Epithelial cell of esophagus (primary cell): Measurements from ENCODE around the gene FAM83C.
A peak's percentile ranks its signal among the peaks of the same experiment; 100 is the strongest.
"Not testable (repeated sequence)": the region's sequence is repeated elsewhere in the genome, so short reads cannot be mapped to it uniquely, and the experiment has no call there.

Experiments used
- DNase-seq: peaks from one replicate; pipeline ENCODE4 v3.0.0; 2010; ENCODE audit warnings: low read depth
- H3K4me3 ChIP-seq: 2 replicates; pipeline ENCODE4 v1.5.1; 2011; ENCODE audit warnings: mild to moderate bottlenecking, low read length, control low read depth
- CTCF ChIP-seq: IDR thresholded peaks from 2 replicates; pipeline ENCODE4 v1.5.1; 2011; ENCODE audit warnings: low read depth, mild to moderate bottlenecking, low read length, control low read depth, inconsistent platforms; ENCODE audit not compliant: insufficient read depth; ENCODE audit errors: missing control alignments

Gene FAM83C

GRCh38 chr20:35318502-35319157 lies 26.4 kb upstream of the FAM83C start:
- no peak overlapping the region for H3K4me3 ChIP-seq
- no peak for TF ChIP-seq CTCF
- DNase-seq, result peak; percentile 97

DNA sequence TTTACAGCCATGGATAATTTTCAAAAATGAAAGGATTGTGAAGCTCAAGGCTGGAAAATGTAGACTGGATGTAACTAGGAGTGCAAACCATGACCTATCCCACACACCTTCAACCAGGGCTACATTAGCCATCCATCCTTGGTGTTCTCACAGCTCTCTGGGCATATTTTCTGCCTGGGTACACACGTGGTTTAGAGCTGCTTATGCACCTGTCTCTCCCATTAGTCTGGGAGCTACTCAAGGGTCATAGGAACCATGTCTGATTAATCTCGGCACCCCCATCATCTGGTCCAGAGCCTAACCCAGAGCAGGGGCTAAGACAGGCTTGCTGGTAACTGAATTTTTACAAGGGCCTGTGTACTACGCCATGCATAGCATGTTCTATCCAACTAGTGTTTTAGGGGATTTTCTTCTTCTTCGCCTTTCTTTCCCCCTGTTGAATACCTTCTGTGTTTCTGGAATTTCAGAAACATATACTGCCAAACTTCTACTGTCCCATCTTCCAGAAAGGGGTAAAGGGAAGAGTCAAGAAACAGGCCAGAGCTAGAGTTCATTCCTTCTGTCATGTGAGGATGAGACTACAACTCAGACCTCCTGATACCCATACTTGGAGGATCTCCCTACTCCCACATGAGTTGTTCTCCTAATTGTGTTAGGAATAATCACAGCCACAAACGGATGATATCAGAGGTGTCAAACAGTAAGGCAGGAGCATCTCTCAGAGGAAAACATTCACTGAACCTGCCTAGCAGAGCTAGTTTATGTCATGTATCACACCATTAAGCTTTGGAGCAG lies 25.4 kb upstream of the FAM83C start:
- DNase-seq, result no peak
- TF ChIP-seq CTCF, result no peak
- H3K4me3 ChIP-seq, result no peak overlapping the region

DNA sequence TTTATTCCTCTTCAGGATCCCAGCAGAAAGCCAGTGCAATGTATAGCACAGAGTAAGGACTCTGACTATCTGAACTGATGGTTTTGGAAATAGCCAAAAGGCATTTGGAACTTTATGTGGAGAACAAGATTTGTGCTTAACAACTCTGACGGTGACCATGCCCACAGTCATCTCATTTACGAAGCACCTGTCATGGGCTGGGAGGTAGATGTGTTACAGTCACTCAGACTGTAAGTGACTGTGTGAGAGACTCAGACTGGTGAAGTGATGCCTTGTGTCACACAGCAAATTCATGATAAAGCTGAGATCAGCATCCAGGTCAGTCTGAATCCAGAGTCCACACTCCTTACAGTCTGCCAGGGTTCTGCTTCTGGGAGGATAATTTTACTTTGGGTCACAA lies 23.9 kb upstream of the FAM83C start:
- TF ChIP-seq CTCF, result no peak
- DNase-seq, result no peak
- no peak overlapping the region for H3K4me3 ChIP-seq

DNA sequence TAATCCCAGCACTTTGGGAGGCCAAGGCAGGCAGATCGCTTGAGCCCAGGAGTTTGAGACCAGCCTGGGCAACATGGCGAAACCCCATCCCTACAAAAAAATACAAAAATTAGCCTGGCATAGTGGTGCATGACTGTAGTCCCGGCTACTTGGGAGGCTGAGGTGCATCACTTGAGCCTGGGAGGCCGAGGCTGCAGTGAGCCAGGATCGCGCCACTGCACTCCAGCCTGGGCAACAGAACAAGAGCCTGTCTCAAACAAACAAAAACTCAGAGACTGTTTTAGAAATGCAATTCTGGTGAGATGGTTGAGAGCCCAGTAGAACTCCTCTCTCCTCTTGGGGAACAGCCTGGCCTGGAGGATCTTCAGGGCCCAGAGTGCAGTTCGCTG lies 23.4 kb upstream of the FAM83C start:
- H3K4me3 ChIP-seq, result not testable (repeated sequence)

DNA sequence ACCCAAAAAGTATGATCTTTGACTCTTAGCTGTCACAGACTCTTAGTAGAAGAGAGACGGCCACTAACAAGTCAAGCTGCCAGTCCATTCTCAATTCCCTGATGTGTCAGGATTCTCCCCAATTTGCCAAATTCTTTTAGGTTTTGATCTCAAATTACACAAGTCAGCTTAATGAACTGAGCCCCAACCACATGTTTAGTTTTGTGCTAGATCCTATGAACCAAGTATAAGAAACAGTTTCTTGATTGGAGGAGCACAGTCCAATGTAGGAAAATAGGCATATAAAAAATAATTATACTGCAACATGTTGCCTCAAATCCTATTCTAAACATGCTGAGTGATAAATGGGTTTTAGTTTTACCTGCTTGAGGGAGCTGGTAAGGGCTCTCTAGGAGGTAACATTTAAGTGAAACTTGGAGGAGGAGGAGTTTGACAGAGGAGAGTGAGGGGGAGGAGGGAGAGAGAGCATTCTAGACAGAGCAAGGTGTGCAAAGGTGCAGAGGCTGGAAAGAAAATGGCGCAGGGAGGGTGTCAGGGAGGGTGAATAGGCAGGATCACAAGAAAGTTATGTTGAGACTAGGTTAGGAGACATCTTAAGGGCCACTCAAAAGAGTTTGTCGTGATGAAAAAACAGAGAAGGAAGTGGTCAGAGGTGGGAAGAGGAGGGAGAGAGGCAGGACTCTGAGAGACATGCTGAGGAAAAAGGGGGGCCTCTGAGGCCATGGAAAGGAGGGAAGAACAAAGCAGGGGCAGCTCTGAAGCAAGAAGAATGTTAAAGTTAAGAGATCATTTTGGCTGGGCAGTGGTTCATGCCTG lies 22.8 kb upstream of the FAM83C start:
- no peak for DNase-seq
- no peak overlapping the region for H3K4me3 ChIP-seq
- TF ChIP-seq CTCF, result no peak

More for the DNA sequence above, 23.4 kb upstream of the FAM83C start:
- not testable (repeated sequence) for DNase-seq

- TF ChIP-seq CTCF, result no peak
- H3K4me3 ChIP-seq, result no peak overlapping the region
- DNase-seq, result peak; percentile 87
Measured at GRCh38 chr20:35312318-35312717, 20.1 kb upstream of the FAM83C start.

DNA sequence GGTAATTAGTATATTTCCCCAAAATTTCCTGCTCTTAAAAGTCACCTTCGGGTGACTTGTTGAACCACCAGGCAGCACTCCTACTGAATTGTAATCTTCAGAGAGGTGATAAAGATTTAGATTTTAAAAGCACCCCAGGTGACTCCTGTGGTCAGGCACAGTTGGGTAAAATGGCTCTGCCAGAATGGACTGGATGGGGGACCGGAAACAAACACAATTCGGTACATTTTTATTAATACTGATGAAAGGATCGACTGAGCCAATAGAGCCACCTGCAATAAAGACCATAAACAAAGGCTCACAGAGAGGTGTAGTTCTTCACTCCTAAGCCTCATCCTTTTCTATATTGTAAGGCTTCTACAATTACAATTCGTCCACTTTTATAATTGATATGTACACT lies 19.6 kb upstream of the FAM83C start:
- no peak for DNase-seq
- no peak for TF ChIP-seq CTCF
- no peak overlapping the region for H3K4me3 ChIP-seq
